Stimulated activated CD4-positive, alpha-beta T cell treated with anti-CD3 and anti-CD28 coated beads, Interleukin-4, amount 100 ng/mL, for 48 hours (primary cell): Measurements from ENCODE around the gene NCOR2.
A peak's percentile ranks its signal among the peaks of the same experiment; 100 is the strongest.

Experiments
- DNase-seq, 2 donors: peaks; one replicate each; pipeline ENCODE4 v3.0.0-alpha.2; 2020; ENCODE audit warnings: low read depth in 2 of 2

Gene NCOR2

DNA sequence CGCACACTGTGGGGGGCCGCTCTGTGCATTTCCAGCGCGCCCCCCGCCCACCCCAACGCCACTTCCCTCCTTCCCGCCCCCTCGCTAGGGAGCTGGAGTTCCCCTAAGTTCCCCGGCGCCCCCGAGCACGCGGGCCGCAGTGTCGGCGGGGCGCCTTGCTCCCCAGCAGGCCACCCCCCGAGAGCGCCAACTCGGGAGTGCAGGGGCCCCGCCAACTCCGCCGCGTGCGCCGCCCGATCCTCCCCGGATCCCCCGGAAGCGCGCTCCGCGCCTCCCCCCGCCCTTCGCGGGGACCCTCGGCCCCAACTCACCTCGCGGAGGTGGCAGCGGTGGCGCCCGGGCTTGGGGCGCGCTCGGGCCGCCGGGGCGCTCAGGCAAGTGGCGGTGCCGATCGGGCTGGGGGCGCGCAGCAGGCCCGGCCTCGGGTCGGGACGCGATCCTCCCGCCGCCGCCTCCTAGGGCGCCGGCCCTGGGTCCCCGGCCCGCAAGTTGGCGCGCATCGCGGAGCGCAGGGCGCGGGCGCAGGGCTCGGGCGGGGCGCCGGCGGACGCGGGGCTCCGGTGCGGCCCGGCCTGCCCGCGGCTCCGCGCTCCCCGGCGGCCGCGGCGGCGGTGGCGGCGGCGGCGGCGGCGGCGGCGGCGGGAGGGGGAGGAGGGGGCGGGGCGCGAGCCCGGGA, at the start of gene NCOR2:
TSS of gene NCOR2 (minus strand) at position 616 of the 676 bp plus-strand sequence. CDS start 72,361 bp downstream, outside the sequence.
- peak; percentile 42 for DNase-seq

DNA sequence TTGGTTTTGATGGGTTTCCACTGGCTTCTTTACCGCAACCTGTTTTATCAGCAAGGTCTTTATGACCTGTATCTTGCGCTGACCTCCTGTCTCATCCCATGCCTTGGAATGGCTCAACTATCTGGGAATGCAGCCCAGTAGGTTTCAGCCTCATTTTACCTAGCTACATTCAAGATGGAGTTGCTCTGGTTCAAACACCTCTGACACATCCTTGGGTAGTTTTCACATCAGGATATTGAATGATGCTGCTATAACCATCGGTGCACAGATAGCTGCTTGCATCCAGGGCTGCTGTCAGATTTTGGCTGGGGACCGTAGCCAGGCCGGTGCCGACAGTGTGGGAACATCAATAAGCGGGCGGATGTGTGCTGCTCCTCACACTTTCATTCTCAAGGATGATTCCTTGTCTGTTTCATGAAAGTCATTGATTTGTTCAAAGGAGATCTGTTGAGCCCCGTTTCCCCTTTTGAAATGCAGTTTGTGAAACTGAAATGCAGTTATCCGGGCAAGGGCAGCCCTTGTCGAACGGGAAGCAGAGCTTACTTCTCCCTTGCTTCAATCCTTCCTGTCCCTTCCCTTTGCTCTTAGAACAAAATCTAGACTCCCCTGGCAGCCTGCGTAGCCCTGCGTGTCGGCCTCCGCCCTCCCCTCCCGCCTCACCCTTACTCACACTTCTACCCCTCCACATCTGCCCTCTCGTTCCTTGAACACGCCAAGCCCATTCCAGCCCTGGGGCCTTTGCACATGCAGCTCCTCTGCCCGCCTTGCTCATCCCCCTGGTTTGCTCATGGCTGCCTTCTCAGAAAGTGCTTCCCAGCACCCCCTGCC, 49.2 kb upstream of the NCOR2 start:
- DNase-seq = no peak

DNA sequence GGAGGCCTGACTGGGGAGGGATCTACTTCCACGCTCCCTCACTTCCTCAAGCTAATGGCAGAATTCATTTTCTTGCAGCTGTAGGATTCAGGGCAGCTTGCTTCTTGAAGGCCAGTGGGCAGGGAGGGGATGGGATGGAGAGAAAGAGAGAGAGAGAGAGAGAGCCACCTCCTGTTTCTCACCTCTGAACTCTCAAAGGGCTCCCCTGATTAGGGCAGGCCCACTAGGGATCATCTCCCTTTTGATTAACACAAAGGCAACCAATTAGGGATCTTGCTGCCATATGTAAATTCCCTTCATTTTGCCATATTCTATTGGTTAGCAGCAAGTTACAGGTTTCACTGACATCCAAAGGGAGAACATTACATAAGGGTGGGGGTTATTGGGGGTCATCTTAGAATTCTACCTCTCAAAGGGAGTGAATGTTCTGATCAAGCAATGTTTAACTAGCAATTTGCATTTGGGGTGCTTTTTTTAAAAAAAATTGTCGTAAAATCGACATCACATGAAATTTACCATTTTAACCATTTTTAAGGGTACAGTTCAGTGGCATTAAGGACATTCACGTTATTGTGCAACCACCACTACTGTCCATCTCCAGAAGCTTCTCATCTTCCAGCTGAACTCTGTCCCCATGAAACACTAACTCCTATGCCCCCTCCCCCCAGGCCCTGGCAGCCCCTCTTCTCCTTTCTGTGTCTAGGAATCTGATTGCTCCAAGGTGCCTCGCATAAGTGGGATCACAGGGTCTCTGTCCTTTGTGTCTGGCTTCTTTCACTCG, 47.3 kb upstream of the NCOR2 start:
- DNase-seq = no peak

DNA sequence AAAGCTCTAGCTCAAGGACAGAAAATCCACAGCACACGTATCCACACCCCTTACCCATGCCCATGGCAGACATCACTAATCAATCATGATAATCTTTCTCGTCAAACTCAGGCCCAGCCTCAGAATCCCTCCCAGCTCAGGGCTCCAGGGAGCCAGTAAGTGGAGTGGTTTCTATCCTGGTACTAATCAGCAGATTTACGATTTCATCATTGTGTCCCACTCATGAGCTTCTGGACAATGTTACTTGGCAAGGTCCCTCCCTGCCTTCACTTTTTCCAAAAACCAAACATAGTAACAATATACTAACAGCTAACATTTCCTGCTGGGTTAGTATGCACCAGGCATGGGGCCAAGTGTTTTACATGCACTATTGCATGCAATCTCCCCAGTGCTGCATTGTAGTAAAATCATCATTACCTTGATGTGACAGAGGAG, 45.8 kb upstream of the NCOR2 start:
- DNase-seq = no peak

DNA sequence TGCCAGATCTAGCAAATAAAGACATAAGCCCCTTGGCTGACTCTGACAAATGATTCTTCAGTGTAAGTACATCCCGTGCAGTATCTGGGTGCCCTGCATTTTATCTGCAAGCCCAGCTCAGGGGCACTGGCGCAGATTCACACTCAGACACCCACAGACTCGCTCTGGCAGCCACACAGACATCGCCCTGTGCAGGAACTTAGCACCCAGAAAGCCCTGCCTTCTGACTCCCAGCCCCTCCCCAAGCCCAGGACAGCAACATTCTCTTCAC, 44.9 kb upstream of the NCOR2 start:
- no peak for DNase-seq

DNA sequence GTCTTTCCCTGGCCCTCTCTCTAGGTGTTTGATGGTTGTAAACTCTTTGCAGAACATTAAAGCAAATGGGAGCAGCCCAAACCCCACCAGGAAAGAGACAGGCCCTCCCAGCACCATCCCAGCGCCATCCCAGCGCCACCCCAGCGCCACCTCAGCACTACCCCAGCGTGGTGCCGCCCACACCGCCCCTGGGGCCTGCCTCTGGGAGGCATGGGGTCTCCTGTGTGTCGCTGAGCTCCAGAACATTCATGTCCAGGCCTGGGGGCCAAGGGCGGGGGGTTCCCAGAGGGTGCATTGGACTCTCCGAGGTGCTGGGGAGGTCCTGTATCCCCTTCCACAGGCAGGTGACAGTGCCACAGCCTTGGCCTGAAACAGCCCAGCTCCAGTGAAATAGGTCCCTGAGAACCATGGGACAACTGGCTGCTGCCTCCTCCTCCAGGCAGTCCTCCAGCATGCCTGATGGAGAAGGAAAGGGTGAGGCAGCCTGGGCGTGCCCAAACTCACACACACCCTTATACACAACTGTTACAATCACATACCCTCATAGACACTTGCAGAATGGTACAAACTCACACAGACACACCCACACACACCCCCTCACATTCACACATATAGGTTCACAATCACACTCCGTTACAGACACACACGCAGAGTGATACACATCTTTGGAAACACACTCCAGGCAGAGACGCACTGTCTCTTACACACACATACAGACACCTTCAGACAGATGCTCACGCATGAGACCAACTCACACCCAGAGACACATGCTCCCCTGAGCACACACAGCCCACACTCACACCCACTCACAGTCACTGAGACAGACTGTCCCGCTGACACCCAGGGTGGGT, 44.4 kb upstream of the NCOR2 start:
- no peak for DNase-seq

DNA sequence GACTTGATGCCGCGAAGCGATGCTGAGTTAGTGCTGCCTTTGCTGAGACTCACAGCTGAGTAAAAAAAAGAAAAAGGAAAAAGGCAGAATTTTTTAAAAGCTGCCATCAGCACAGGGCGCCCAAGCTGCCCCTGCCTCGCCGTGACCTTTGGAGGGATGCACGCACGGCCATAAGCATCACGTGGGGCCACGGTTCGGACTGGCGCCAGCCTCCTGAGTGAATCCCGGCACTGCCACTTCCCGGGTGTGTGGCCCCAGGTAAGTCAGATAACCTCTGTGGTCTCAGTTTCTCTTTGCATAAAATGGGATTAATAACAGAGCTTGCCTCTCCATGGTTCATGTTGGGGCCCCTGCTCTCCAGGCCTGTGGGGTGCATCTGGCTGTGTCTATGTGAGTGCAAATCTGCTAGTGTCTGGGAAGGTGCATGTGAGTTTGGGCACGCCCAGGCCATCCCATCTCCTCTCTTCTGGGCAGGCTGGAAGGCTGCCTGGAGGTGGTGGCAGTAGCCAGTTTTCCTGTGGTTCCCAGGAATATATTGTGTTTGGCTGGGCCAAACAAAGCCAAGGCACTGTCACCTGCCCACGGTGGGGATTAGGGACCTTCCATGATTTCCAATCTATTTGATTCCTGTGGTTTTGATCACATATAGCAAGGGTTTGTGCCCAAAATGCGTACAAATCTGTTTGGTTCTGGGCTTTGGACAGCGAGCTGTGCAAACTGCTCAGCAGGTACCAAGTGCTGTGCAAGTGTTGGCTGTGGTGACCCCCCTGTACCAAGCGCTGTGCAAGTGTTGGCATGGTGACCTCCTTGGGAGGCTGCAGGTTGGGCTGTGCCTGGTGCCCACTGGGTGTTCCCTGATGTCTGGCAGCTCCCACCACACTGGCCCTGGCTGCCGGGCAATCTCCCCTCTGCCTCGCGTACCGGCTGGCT, 43.5 kb upstream of the NCOR2 start:
- no peak for DNase-seq

DNA sequence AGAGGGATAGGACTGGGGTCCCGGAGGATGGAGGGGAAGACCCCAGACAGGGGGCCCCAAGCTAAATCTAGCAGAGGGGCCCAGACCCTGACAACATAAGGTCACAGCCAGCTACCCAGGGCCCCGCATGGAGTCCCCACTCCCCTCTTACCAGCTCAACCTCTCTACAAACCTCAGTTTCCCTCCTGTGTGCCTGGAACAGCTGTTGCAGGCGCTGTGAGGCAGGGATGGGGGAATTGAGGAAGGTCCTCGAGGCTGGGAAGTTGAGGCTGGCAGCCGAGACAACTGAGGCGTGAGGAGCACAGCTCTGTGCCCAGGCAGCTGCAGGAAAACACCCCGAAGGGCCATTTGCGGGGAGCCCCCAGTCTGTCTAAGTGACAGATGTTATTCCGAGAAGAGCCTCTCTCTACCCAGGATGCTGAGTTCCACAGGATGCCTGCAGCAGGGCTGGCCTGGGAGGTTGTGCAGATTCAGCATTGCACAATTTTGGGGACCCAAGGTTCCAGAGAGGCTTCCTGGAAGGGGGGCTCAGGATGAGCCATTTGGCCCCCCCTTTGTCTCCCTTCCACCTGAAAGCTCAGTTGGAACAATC, 42.7 kb upstream of the NCOR2 start:
- no peak for DNase-seq

DNA sequence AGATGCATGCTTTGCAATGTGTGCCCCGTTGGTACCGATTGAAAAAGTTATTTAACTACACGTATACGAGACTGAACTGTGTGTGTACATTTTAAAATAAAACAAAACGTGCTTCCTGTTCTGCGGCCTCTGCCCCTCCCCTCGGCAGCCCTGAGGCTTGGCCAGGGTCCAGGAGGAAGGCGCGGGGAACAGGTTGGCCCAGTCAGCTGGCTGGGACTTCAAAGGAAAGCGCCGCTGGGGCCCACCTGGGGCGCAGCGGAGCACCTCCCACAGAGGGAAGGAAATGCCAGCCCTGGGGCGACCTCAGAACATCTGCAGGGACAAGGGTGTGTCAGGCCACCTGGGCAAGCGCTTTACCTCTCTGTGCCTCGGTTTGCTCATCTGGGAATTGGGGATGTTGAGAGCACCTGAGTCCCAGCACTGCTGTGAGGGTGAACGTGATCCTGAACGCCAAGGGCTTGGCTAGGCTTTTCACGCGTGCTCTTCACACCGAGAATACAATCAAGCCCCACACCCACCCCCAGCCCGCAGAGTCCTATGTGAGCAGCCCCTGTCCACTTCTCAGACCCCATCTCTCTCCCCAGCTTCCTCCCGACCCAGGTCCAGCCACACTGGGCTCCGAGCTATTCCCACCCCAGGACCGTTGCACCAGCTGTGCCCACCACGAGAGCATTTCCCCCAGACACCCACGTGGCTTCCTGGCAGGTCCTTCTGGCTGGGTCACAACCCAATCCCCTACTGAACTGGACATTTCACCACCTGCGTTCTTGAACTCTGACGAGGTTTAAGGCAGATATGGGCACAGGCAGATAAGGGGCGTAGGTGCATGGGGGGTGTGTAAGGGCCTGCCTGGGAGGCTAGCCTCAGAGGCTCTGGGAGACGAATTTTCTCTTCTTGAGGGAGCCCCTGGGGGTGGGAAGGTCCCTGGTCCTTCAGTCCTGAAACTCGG, 41.9 kb upstream of the NCOR2 start:
- peak; percentile 54 to 58 for DNase-seq

DNA sequence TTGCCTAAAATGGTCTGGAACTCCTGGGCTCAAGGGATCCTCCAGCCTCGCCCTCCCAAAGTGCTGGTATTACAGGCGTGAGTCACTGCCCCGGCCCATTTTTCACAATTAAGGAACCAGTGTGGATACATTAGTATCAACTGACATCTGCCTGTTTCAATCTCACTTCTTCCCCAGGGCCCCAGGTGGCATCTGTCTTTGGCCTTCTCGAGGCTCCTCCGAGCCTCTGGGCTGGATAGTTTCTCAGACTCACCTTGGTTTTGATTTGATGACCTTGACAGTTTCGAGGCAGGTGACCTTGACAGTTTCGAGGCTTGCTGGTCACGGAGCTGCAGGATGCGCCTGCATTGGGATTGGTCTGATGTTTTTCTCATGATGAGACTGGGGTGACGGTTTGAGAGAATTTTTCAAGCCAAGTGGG, 41.0 kb upstream of the NCOR2 start:
- DNase-seq = no peak

DNA sequence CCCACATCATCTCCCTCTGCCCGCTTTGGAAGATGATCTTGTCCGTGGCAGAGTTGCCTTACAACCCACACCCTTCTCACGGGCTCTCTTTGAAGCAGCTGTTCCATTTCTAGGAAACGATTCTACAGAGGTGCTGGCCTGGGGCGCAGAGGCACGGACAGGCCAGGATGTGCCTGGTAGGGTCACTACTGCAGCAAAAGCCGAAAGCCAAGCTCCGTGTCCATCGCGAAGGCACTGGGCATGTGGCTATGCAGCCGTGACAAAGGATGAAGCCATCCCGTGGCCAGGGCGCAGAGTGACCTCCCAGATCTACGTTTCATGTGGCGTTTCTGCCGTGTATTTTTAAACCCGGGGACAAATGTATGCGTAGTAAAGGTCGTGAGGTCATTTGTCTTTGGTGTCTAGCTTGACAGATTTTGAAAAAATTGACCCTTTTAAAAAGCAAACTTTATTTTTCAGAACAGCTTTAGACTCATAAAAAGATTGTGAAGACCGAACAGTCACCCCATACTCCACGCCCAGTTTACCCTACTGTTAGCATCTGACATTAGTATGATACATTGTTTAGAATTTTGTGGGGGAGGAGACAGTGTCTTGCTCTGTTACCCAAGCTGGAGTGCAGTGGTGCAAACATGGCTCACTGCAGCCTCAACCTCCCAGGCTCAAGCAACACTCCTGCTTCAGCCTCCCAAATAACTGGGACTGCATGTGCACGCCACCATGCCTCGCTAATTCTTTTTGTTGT, 40.4 kb upstream of the NCOR2 start:
- no peak for DNase-seq

DNA sequence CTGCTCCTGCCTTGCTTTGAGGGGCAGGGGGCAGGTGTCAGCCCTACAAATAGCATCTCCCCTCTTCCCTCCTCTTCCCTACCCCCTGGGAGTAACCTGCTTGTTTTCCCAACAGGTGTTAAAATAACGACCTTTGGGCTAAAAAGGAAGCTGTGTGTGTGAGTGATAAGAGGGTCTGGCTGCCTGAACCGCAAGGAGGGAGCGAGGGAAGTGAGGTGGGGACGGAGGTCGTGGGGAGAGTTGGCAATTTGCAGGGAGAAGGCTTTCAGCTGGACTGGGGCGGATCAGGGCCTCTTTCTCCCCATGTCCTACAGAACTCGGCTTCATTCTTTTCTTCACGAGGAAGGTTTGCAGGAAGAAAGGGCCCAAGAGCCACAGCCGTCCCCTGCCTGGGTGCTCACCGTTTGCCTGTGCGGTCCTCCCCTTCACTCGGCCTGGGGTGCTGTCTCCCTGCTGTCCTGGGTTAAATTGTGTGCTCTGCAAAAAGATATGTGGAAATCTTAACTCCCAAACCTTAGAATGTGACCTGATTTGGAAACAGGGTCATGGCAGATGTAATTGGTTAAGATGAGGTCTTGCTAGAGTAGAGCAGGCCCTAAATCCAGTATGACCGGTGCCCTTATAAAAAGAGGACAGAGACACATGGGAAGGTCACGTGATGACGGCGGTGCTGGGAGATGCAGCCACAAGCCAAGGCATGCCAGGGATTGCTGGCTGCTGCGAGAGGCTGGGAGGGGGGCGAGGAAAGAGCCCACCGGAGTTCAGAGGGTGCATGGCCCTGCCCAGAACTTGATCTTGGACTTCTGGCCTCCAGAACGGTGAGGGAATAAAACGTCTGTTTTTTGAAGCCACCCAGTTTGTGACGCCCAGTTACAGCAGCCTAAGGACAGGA, 38.7 kb upstream of the NCOR2 start:
- DNase-seq = no peak

DNA sequence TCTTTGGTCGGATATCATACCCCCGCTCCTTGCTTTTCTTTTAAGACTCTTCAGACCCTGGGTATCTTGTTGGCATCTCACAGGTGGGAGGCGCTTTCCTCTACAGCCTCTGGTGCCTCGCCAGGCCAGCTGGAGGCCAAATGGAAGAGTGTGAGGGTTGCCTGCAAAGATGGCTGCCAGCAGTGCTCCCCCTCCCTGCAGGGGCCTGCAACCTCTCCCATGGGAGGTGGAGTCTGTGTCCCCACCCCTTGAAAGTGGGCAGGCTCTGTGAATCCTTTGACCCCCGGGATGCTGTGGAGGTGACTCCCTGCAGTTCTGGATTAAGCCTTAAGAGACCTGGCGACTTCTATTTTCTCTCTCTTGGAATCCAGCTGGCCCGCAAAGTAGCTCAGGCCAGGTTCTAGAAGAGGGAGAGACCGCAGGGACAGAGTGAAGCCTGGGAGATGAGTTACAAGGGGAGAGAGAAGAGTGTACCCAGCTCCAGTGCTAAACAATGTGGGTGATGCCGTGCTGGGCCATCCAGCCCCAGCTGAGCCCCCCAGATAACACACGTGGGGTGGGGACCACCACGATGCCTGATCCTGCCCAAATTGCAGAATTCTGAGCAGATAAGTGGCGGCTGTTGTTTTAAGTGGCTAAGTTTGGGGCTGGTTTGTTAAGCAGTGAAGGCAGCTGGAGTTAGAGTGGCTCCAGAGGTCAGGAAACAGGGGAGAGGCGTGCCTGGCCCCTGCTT, 37.9 kb upstream of the NCOR2 start:
- DNase-seq = no peak

DNA sequence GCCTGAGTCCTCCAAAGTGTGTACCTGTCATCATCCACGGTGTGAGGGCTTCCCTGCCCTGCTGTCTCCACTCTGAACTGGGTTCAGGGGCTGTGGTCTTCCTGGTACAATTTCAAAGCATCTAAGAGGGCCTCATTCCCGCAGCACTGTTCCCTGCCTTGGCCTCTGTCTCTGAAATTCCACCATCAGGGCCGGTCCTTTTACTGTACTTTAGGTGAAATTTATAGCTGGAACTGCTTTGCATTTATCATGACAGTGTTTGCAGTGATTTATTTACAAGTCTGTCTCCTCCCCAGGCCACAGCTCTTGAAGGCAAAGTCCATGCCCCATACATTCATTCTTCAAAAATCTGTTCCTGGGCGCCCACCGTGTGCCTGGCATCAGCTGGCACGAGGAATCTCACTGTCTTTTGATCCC, 36.9 kb upstream of the NCOR2 start:
- DNase-seq = no peak

DNA sequence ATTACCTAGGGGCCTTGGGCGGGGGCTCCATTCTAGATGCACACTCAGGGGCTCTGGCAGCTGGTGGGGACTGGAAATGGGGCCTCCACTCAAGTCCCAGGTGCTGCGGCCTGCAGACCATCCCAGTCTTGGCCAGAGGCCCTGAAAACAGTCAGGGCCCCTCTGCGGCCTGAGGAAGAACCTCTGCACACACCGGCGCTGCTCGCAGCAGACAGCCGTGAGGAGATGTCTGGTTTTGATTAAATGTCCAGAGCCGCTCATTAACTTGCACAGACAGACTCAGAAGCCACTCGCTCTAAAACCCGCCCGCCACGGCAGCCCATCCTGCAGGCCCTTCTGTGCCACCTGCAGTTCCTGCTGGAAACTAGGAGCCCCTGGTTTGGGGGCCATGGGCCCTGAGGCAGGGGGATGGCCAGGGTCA, 36.4 kb upstream of the NCOR2 start:
- no peak for DNase-seq

DNA sequence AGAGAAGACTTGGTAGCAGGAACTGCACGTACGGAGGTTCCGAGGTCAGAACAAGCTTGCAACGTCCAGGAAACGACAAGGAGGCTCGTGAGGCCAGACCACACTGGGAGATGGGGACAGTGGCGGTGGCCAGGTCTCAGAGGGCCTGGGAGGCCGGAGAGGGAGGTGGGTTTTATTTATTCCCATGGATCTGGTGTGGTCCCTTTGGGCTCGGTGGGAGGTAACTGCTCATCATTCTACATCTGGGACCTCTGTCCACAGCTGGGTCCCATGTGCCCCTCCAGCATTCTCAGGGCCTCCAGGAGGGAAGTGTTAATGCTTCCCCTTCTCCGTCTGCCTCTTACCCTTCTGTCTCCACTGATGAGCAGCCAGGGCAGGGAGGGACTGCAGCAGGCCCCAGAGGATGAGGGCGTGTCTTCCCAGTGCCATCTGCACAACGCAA, 35.7 kb upstream of the NCOR2 start:
- DNase-seq = no peak

DNA sequence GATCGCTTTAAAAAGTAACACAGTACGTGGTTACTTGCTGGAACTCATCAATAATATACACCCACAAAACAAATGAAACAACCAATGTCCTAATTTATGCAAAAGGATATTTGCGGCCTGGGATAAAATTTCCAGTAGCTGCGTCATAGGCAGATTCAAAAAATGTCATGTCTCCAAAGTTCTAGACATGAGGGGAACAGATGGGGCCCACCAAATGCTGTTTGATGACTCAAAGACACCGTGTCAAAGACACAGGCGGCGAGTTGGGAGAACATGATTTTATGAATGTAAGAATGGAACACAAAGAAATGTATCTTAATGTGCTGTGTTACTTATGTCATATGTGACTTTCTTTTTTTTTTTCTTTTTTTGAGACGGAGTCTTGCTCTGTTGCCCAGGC, 34.3 kb upstream of the NCOR2 start:
- DNase-seq = no peak
